Measurements from ENCODE around the gene CYSRT1.

The CYSRT1 gene

DNA sequence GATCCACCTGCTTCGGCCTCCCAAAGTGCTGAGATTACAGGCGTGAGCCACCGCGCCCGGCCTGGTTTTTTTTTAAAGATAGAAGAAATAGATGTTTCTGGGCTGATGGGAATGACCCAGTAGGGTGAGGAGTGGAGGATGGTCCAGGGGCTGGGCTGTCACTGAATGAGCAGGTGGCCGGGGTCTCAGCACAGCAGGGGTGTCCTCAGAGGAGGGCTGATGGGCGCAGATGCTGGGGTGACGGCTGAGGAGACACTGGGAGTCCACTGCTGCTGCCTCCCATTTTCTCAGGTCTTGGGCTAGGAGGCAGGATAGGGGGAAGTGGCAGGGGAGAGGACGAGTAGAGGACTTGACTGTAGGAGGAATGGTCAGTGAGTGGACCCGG lies 50.2 kb downstream of the CYSRT1 start:
- DNase-seq, result no peak
